Caco-2 (cell line): ENCODE results near the gene DBP. TPM values are rescaled to one million over a fixed set of nuclear protein-coding genes. Genes with fewer than 3 reads are reported as not detected.

Source experiments
- BruUV-seq: library from RNA; stranded (reverse); fragments of 400-500 nt; replicated peaks from 2 replicates; lab custom pipeline; 2021; lab: Mats Ljungman, UMichigan
- CTCF ChIA-PET: fragments of 300-600 bp; sonication (Branson Sonifier 250); formaldehyde crosslinking; loops from one replicate; lab custom pipeline; 2022; ENCODE audit warnings: antibody characterized with exemption; lab: Charles Lee
- POLR2A ChIA-PET: fragments of 300-600 bp; sonication (Branson Sonifier 250); formaldehyde crosslinking; loops from one replicate; lab custom pipeline; 2022; ENCODE audit warnings: antibody characterized with exemption; lab: Charles Lee
- DNase-seq, 2 experiments: peaks; one replicate each; pipeline versions ENCODE4 v3.0.0 to v3.0.0-alpha.2; 2020 to 2022
- H3K27me3 ChIP-seq: replicated peaks from 2 replicates; pipeline ENCODE4 v1.6.0; 2011; ENCODE audit warnings: low read length; ENCODE audit not compliant: control insufficient read depth, insufficient read depth
- H3K36me3 ChIP-seq: 2 replicates; pipeline ENCODE4 v1.5.1; 2011; ENCODE audit warnings: low read length; ENCODE audit not compliant: control insufficient read depth, insufficient read depth
- H3K4me1 ChIP-seq: fragments of 250-450 bp; sonication (Bioruptor Pico); 2 replicates; pipeline ENCODE4 v1.5.1; 2020; ENCODE audit warnings: mild to moderate bottlenecking
- H3K4me3 ChIP-seq: 2 replicates; pipeline ENCODE4 v1.5.1; 2011; ENCODE audit warnings: low read depth, mild to moderate bottlenecking, control low read depth, low read length
- H3K9me3 ChIP-seq: fragments of 250-450 bp; sonication (Bioruptor Pico); 2 replicates; pipeline ENCODE4 v1.5.1; 2020; ENCODE audit warnings: mild to moderate bottlenecking, moderate library complexity
- H3K27ac Mint-ChIP-seq: one replicate; pipeline ENCODE4 v1.8.0; 2022; ENCODE audit warnings: mixed read lengths; ENCODE audit not compliant: unreplicated experiment
- H3K27me3 Mint-ChIP-seq: one replicate; pipeline ENCODE4 v1.8.0; 2022; ENCODE audit warnings: mixed read lengths; ENCODE audit not compliant: insufficient read depth, unreplicated experiment
- H3K36me3 Mint-ChIP-seq: one replicate; pipeline ENCODE4 v1.8.0; 2022; ENCODE audit warnings: mild to moderate bottlenecking, mixed read lengths; ENCODE audit not compliant: insufficient read depth, unreplicated experiment
- H3K4me1 Mint-ChIP-seq: one replicate; pipeline ENCODE4 v1.8.0; 2022; ENCODE audit warnings: low read depth, mixed read lengths; ENCODE audit not compliant: unreplicated experiment
- H3K4me3 Mint-ChIP-seq: one replicate; pipeline ENCODE4 v1.8.0; 2022; ENCODE audit warnings: mild to moderate bottlenecking, moderate library complexity, mixed read lengths; ENCODE audit not compliant: unreplicated experiment
- H3K9me3 Mint-ChIP-seq: one replicate; pipeline ENCODE4 v1.8.0; 2022; ENCODE audit warnings: mixed read lengths; ENCODE audit not compliant: unreplicated experiment
- CTCF ChIP-seq, 2 experiments: fragments of 200-600 bp in 1 of 2; IDR thresholded peaks; 1 replicate in 1 of 2; 2 replicates in 1 of 2; pipeline versions ENCODE4 v1.5.1 to v1.8.0; 2011 to 2022; ENCODE audit warnings: antibody characterized with exemption in 1 of 2, control low read depth in 1 of 2, inconsistent platforms in 1 of 2, low read depth in 1 of 2, low read length in 1 of 2, mild to moderate bottlenecking in 1 of 2, moderate library complexity in 1 of 2; ENCODE audit not compliant: insufficient read depth in 1 of 2, severe bottlenecking in 1 of 2, unreplicated experiment in 1 of 2
- intact Hi-C: fragments of 100-400 bp; cut with micrococcal nuclease; formaldehyde crosslinking; loops from one replicate; pipeline ENCODE4 v1.10.0; 2022; ENCODE audit not compliant: unreplicated experiment
- total RNA-seq: library from RNA; stranded (reverse); gene quantifications from 2 replicates; pipeline ENCODE4 v1.2.3, GENCODE V29; 2022

DBP gene
- total RNA-seq, 1 experiment from 2014 or later = 17.4 TPM

DNA sequence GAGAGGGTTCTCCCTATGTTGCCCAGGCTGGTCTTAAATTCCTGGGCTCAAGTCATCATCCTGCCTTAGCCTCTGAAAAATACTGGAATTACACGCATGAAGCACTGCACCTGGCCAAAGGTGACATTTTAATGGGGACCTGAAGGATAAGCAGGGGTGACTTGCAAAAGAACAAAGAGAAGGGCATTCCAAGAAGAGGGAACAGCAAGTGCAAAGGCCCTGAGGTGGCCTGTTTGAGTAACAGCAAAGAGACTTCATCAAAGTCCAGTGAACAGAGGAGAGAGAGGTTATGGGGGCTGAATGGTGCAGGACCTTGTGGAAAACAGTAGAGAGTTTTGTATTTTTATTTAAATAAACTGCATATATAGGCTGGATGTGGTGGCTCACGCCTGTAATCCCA, 4.7 kb upstream of the DBP start:
- peaks cover 23% of the 10 kb centered on the region for H3K36me3 Mint-ChIP-seq
- H3K9me3 ChIP-seq = no peaks in the 10 kb centered on the region
- H3K4me1 ChIP-seq = peaks cover 15% of the 10 kb centered on the region
- CTCF ChIA-PET = interaction anchor here (0.6 kb wide), 1 partner anchor 173 kb away, joined by 3 read pairs; no protein-coding TSS in a partner anchor
- BruUV-seq = no TSS peak
- intact Hi-C loops = no loop called here
- no peaks in the 10 kb centered on the region for H3K27me3 Mint-ChIP-seq
- H3K9me3 Mint-ChIP-seq = peaks cover 9% of the 10 kb centered on the region
- peaks cover 25% of the 10 kb centered on the region for H3K4me1 Mint-ChIP-seq
- H3K4me3 ChIP-seq = no peak overlapping the region
- H3K4me3 Mint-ChIP-seq = no peak overlapping the region
- POLR2A ChIA-PET = no interaction called here
- no peak overlapping the region for H3K27ac Mint-ChIP-seq
- DNase-seq = no peak
- TF ChIP-seq CTCF (IDR thresholded peaks at IDR 0.05; ENCODE audit: insufficient read depth in 1 of 2, low read depth in 1 of 2, low read length in 1 of 2, severe bottlenecking in 1 of 2, unreplicated experiment in 1 of 2) = no peak
- no peaks in the 10 kb centered on the region for H3K36me3 ChIP-seq
- H3K27me3 ChIP-seq = no peaks in the 10 kb centered on the region

DNA sequence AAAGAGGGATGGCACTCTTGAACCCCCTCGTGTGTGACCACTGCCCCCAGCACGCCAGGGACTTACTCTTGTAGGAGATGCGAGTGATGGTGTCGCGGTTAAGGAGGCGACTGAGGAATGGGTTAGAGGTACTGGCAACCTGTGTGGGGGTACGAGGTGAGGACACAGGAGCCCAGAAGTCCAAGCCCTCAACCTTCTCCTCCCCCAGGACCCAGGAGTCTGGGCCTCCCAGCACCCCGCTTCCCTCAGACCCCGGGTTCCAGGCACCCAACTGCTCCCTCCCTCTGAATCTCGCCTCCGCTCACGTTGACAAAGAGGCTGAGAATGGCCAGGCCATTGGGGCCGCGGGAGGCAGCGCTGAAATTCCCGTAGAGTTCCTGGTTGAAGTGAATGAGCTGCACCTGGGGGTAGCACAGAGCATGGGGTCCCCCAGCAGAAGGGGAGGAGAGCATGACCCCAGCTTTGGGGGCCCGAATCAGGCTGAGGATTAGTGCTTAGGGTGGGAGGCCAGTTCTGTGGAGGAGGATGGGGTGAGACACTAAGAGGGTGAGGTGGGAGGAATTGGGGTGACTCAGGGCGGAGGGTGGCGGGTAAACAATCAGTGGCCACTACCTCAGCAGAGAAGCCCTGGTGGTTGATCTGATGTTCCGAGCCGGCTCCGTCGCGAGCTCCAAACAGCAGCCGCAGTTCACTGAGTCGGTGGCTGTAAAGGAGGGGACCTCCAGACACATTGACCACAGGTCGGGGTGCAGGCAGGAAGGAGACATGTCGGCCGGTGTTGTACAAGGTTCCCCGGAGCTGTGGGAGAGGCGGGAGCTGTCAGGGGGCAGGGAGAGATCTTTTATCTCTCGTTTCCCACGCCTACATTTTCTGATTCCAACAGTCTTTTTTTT, 2.5 kb upstream of the DBP start:
- Histone ChIP-seq H3K27me3 (no peaks in the 10 kb centered on the region), H3K4me3 (no peak overlapping the region), H3K36me3 (no peaks in the 10 kb centered on the region), H3K4me1 (peaks cover 16% of the 10 kb centered on the region), H3K9me3 (no peaks in the 10 kb centered on the region)
- Mint-ChIP-seq H3K36me3 (peaks cover 30% of the 10 kb centered on the region), H3K4me1 (peaks cover 22% of the 10 kb centered on the region), H3K4me3 (no peak overlapping the region), H3K27ac (peak overlapping the region; percentile 96), H3K9me3 (peaks cover 9% of the 10 kb centered on the region), H3K27me3 (no peaks in the 10 kb centered on the region)
- intact Hi-C loops = loop anchor here (5.0 kb wide), 2 partner anchors 198 to 323 kb away; partner anchors contain the start of gene HSD17B14
- DNase-seq = peak in 1 of 2 experiments; percentile 43
- BruUV-seq = no TSS peak
- ChIA-PET CTCF (interaction anchor here (0.5 kb wide), 1 partner anchor 134 kb away, joined by 5 read pairs; no protein-coding TSS in a partner anchor), POLR2A (no interaction called here)
- TF ChIP-seq CTCF (IDR thresholded peaks at IDR 0.05; ENCODE audit: insufficient read depth in 1 of 2, low read depth in 1 of 2, low read length in 1 of 2, severe bottlenecking in 1 of 2, unreplicated experiment in 1 of 2) = no peak

DNA sequence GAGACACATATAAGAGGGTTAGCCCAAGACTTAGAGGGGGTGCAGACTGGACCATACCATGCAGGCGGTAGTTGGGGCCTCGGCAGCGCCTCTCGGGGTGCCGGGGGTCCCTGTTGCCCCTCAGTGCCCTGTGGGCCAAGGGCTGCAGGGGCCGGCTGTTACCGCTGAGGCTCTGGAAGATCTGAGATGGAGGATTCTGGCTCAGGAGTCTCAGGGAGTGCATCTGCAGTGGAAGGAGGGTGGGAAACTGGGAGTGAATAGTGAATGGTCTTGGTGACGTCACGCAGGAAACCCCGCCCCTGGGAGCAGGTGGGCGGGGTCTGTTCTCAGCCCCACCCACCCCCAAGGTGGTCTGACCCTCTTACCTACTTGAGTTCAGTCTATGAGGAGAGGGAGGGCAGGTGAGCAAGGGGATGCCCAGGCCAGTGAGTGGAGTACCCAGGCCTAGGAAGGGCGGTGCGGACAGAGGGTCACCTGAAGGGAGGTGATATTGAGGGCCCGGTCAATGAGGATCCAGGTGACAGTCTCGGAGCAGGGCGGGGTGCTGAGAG, 1.7 kb upstream of the DBP start:
- Mint-ChIP-seq H3K4me3 (peak overlapping the region; percentile 80), H3K27ac (peak overlapping the region; percentile 96), H3K9me3 (peaks cover 9% of the 10 kb centered on the region), H3K4me1 (peaks cover 27% of the 10 kb centered on the region), H3K27me3 (no peaks in the 10 kb centered on the region), H3K36me3 (peaks cover 38% of the 10 kb centered on the region)
- Histone ChIP-seq H3K27me3 (no peaks in the 10 kb centered on the region), H3K9me3 (no peaks in the 10 kb centered on the region), H3K4me1 (peaks cover 18% of the 10 kb centered on the region), H3K4me3 (no peak overlapping the region), H3K36me3 (no peaks in the 10 kb centered on the region)
- ChIA-PET POLR2A (no interaction called here), CTCF (no interaction called here)
- TF ChIP-seq CTCF (IDR thresholded peaks at IDR 0.05; ENCODE audit: insufficient read depth in 1 of 2, low read depth in 1 of 2, low read length in 1 of 2, severe bottlenecking in 1 of 2, unreplicated experiment in 1 of 2) = no peak
- intact Hi-C loops = loop anchor here (5.0 kb wide), 2 partner anchors 198 to 323 kb away; partner anchors contain the start of gene HSD17B14
- BruUV-seq = no TSS peak
- peak; percentile 45 to 52 for DNase-seq
